Measurements from ENCODE around the gene KRTAP9-1. TPM values are rescaled to one million over a fixed set of nuclear protein-coding genes. Genes with fewer than 3 reads are reported as not detected.
"Not testable (repeated sequence)": the region's sequence is repeated elsewhere in the genome, so short reads cannot be mapped to it uniquely, and the experiment has no call there.

Gene KRTAP9-1
- total and polyA plus RNA-seq, 2 donors (not counting 3 experiments of a cell fraction or from before 2014, with no cell fraction given): not detected

GRCh38 chr17:41147531-41148204 is 42.0 kb upstream of the KRTAP9-1 start:
- POLR2A ChIA-PET: no interaction called here

GRCh38 chr17:41148971-41149651 is 40.6 kb upstream of the KRTAP9-1 start:
- H3K36me3 ChIP-seq (ENCODE audit: control insufficient read depth in 2 of 2, extremely low read depth in 1 of 2, insufficient read depth in 2 of 2, low read length in 2 of 2); CTCF ChIA-PET; H3K27ac ChIP-seq (ENCODE audit: insufficient read depth, low read depth, low read length); H3K9me3 ChIP-seq (replicated peaks; ENCODE audit: control insufficient read depth, insufficient read depth, low read length); H2AFZ ChIP-seq (ENCODE audit: low read depth, low read length); H3K4me3 ChIP-seq (replicated peaks in 1 of 3; ENCODE audit: insufficient read depth in 1 of 3, low read depth in 1 of 3, low read length in 3 of 3); H3K9ac ChIP-seq (replicated peaks; ENCODE audit: extremely low read depth, insufficient read depth, low read length); BruUV-seq (replicated peaks); DNase-seq (ENCODE audit: low read depth, low spot score); H3K27me3 ChIP-seq (ENCODE audit: control insufficient read depth in 2 of 2, insufficient read depth in 2 of 2, low read length in 2 of 2); H4K20me1 ChIP-seq (replicated peaks; ENCODE audit: control insufficient read depth, extremely low read depth, insufficient read depth, low read length); H3K4me1 ChIP-seq (ENCODE audit: control insufficient read depth, extremely low read depth, insufficient read depth, low read length); H3K4me2 ChIP-seq (ENCODE audit: insufficient read depth, low read length); intact Hi-C loops (cut with micrococcal nuclease); H3K79me2 ChIP-seq (ENCODE audit: control insufficient read depth, insufficient read depth, low read length); H3K9me1 ChIP-seq (replicated peaks; ENCODE audit: control insufficient read depth, extremely low read depth, insufficient read depth, low read length); FAIRE-seq; POLR2A ChIA-PET; dilution Hi-C loops (cut with MboI; ENCODE audit: extremely low pct_ligation_motif_present, low sequenced_read_pairs): not testable (repeated sequence)

More at GRCh38 chr17:41147531-41148204, 42.0 kb upstream of the KRTAP9-1 start:
- H3K4me2 ChIP-seq (ENCODE audit: insufficient read depth, low read length): no peak overlapping the region
- no peak overlapping the region for H3K4me3 ChIP-seq (replicated peaks in 1 of 3; ENCODE audit: insufficient read depth in 1 of 3, low read depth in 1 of 3, low read length in 3 of 3)
- no peaks in the 10 kb centered on the region for H3K79me2 ChIP-seq (ENCODE audit: control insufficient read depth, insufficient read depth, low read length)
- no peak for TF ChIP-seq CTCF (IDR thresholded peaks at IDR 0.05; ENCODE audit: extremely low read depth in 1 of 2, insufficient read depth in 1 of 2, low read depth in 1 of 2, low read length in 2 of 2)
- TF ChIP-seq FOS (IDR thresholded peaks at IDR 0.05; ENCODE audit: borderline replicate concordance, insufficient read depth, low read length): no peak
- no peak for TF ChIP-seq EZH2 (IDR thresholded peaks at IDR 0.05; ENCODE audit: borderline replicate concordance, low read depth, low read length, severe bottlenecking)
- no peak for TF ChIP-seq GATA2 (IDR thresholded peaks at IDR 0.05; ENCODE audit: insufficient read depth, insufficient read length, low read depth, low read length)
- no peak for TF ChIP-seq MAX (IDR thresholded peaks at IDR 0.05; ENCODE audit: insufficient read depth, insufficient read length)
- no peak for TF ChIP-seq POLR2AphosphoS5 (IDR thresholded peaks at IDR 0.05; ENCODE audit: insufficient read depth, low read depth, low read length)
- no peak for TF ChIP-seq JUN (IDR thresholded peaks at IDR 0.05; ENCODE audit: borderline replicate concordance, insufficient read depth, insufficient read length, low read depth)
- no peak for TF ChIP-seq MYC (IDR thresholded peaks at IDR 0.05; ENCODE audit: low read depth, low read length)
- TF ChIP-seq POLR2A (IDR thresholded peaks at IDR 0.05; ENCODE audit: low read depth, low read length): no peak
- H3K9me1 ChIP-seq (replicated peaks; ENCODE audit: control insufficient read depth, extremely low read depth, insufficient read depth, low read length): no peaks in the 10 kb centered on the region
- no peak overlapping the region for H2AFZ ChIP-seq (ENCODE audit: low read depth, low read length)
- FAIRE-seq (no peak), DNase-seq (ENCODE audit: low read depth, low spot score) (no peak)
- intact Hi-C loops (cut with micrococcal nuclease): no loop called here
- no peaks in the 10 kb centered on the region for H4K20me1 ChIP-seq (replicated peaks; ENCODE audit: control insufficient read depth, extremely low read depth, insufficient read depth, low read length)
- CTCF ChIA-PET: interaction anchor here (1.3 kb wide), 1 partner anchor 241 kb away, joined by 4 read pairs; no protein-coding TSS in a partner anchor
- dilution Hi-C loops (cut with MboI; ENCODE audit: extremely low pct_ligation_motif_present, low sequenced_read_pairs): no loop called here
- no peaks in the 10 kb centered on the region for H3K9me3 ChIP-seq (replicated peaks; ENCODE audit: control insufficient read depth, insufficient read depth, low read length)
- H3K9ac ChIP-seq (replicated peaks; ENCODE audit: extremely low read depth, insufficient read depth, low read length): no peak overlapping the region
- no peaks in the 10 kb centered on the region for H3K4me1 ChIP-seq (ENCODE audit: control insufficient read depth, extremely low read depth, insufficient read depth, low read length)
- no peaks in the 10 kb centered on the region for H3K27me3 ChIP-seq (ENCODE audit: control insufficient read depth in 2 of 2, insufficient read depth in 2 of 2, low read length in 2 of 2)
- no peak overlapping the region for H3K27ac ChIP-seq (ENCODE audit: insufficient read depth, low read depth, low read length)
- no TSS peak for BruUV-seq (replicated peaks)
- no peaks in the 10 kb centered on the region for H3K36me3 ChIP-seq (ENCODE audit: control insufficient read depth in 2 of 2, extremely low read depth in 1 of 2, insufficient read depth in 2 of 2, low read length in 2 of 2)

Measured in endothelial cell of umbilical vein (primary cell).